ENCODE data around the gene ZNF736.
"Not testable (repeated sequence)": the region's sequence is repeated elsewhere in the genome, so short reads cannot be mapped to it uniquely, and the experiment has no call there.

ZNF736 gene

GRCh38 chr7:64313740-64314491 lies at the start of gene ZNF736:
TSS of gene ZNF736 (plus strand) at chr7:64313961. CDS start at chr7:64314151, 190 bp downstream.
- DNase-seq: peak; percentile 93

DNA sequence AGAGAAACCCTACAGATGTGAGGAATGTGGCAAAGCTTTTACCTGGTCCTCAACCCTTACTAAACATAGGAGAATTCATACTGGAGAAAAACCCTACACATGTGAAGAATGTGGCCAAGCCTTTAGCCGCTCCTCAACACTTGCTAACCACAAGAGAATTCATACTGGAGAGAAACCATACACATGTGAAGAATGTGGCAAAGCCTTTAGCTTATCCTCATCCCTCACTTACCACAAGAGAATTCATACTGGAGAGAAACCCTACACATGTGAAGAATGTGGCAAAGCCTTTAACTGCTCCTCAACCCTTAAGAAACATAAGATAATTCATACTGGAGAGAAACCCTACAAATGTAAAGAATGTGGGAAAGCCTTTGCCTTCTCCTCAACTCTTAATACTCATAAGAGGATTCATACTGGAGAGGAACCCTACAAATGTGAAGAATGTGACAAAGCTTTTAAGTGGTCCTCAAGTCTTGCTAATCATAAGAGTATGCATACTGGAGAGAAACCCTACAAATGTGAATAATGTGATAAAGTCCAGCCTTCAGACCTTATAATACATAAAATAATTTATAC lies 47.3 kb upstream of the ZNF736 start:
- DNase-seq: no peak

DNA sequence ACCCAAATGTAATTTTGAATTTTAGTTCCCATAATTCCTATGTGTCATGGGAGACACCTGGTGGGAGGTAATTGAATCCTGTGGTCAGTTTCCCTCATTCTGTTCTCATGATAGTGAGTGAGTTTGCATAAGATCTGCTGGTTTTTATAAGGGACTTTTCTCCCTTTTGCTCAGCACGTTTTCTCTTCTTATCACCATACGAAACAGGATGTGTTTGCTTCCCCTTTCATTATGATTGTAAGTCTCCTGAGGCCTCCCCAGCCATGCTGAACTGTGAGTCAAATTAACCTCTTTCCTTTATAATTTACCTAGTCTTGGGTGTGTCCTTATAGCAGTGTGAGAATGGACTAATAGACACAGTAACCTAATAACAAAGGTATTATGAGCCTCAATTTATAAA lies 36.1 kb upstream of the ZNF736 start:
- DNase-seq: no peak

DNA sequence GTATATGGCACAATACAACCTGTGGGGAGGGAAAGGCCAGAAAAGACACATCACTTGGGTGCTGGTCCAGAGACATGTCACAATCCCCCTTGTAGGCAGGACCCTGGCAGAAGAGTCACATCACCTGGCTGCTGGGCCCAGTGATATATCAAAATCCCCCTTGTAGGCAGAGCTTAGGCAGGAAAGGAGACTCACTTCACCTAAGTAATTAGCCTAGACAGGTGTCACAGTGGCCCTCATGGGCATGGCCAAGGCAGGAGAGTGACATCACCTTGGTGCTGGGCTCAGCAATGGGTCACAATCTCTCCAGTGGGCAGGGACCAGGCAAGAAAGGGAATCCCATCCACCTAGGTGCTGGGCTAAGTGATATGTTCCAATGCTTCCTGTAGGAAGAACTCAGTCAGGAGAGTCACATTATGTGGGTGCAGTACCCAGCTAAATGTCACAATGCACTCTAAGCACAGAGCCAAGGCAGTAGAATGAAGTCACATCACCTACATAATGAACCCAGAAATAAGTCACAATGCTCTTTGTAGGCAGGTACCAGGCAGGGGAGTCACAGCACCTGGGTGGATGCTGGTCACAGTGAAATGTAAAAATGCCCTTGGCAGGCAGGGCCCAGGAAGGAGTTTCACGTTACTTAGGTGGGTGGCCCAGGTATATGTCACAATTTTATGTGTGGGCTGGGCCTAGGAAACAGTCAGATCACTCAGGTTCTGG lies 18.9 kb upstream of the ZNF736 start:
- DNase-seq: no peak

GRCh38 chr7:64297418-64297817 lies 16.3 kb upstream of the ZNF736 start:
- DNase-seq: not testable (repeated sequence)

DNA sequence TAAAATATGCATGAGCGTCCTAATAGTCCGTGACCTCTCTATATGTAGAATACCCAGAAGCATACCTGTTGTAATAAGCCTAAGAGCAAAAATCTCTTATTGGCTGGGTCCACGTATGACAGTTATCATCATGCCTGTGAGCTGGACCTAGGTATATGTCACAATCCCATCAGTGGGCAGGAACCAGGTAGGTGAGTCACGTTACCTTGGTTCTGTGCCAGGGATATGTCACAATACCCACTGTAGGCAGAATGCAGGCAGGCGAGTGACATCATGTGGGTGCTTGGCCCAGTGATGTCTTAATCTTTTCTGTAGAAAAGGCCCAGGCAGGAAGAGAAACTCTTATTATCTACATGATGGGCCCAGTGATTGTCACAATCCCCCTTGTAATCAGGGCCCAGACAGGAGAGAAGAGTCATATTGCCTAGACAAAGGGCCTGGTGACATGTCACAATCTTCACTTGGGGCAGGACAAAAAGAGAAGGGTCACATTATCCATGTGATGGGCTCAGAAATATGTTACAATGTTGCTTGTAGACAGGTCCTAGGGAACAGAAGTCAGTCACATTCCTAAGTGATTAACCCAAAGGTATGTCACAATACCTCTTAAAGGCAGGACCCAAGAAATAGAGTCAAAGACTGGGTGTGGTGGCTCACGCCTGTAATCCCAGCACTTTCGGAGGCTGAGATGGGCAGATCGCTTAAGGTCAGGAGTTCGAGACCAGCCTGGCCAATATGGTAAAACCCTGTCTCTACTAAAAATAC lies 12.9 kb upstream of the ZNF736 start:
- DNase-seq: no peak

DNA sequence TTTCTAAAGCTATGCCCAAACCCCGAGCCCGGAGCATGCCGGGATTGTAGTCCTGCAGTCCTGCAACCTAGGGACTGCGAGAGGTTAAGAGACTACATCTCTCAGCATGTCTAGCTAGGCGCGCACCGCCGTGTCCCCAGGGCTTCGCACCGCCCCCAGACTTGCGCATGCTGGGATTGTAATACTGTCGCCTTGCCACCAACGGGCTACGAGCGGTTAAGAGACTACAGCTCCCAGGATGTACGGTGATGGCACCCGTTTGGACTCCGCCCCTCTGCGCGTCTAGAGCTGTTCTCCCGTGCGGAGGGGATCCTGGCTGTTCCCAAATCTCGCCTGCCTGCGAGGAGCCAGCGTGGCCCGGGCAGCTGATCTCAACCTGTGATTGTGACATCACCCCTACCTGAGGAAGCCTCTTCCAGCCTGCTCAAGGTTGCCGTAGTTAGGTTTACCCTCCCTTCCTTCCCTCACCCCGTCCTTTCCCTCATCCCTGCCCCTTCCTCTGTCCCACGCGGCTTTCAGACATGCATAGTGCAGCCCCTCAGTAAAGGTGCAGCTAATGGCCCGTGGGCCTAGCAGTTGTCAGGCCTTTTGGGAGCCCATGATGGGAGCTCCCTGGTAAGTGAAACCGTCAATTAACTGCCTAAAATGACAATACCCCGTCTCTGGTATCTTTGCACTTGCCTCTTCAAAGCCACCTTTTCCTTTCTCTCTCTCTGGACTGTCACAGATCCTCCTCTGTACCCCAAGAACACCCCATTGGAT lies 6.3 kb upstream of the ZNF736 start:
- DNase-seq: peak; percentile 93

- DNase-seq: no peak
These were observed 5.8 kb upstream of the ZNF736 start for GRCh38 chr7:64308016-64308270.

DNA sequence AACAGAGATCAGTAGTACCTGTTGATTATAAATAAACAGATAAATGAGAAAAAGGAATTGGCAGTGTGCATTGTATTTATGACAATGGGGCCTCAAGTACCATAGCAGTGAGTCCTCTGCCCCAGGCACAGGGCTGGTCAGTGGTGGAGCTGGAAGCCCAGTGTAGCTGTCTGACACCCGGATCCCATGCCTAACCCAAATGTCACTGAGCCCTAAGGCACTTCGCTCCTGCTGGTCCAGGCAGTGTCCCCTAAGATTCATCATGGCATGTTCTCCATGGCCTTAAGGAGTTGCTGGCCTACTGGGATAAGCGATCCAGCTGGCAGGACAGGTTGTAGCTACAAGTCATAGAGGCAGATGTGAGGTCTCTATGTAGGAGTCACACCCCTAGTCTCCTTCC lies 3.3 kb upstream of the ZNF736 start:
- DNase-seq: no peak

GRCh38 chr7:64312826-64313225 lies 935 bp upstream of the ZNF736 start:
- DNase-seq: no peak

DNA sequence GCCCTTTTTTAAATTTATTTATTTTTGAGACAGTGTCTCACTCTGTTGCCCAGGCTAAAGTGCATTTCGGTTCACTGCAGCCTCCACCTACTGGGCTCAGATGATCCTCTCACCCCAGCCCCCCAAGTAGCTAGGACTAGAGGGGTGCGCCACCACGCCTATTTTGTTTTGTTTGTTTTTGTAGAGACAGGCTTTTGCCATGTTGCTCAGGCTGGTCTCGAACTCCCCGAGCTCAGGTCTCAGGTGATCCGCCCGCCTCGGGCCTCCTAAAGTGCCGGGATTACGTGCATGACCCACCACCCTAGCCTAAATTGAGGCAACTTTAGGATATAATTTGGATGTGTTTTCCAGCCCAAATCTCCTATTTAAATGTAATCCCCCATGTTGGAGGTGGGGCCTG lies 805 bp downstream of the ZNF736 start:
- DNase-seq: no peak

DNA sequence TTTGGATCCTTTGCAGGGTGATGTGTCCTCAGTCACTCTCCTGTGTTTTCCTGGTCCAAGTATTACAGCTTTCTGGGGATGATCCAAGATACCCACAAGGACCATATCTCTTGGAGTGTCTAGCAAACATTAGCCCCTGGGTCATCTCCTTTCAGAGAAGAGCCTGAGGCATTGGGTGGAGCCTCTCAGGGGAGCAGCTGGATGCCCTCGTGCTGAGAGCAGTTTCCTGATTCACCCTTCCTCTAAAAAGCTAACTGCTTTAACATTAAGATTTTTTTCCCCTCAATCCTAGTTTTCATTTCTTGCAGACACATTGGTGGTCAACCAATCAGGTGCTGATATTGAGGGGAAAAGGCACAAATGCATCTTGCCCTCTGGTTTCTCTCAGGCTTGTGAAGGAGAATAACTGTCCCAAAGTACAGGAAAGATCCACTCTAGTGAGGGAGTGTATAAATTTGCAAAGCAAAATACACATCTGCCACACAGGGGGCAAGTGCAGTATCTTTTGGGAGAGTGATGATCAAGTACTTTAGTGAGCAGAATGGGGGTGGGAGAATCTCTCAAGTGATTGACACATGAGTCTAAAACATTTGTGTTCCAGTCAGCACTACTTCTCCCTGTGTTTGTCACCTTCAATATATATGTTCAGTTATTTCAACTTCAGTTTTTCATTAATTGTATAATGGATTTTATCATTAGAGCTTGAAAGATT lies 2.4 kb downstream of the ZNF736 start:
- not testable (repeated sequence) for DNase-seq

DNA sequence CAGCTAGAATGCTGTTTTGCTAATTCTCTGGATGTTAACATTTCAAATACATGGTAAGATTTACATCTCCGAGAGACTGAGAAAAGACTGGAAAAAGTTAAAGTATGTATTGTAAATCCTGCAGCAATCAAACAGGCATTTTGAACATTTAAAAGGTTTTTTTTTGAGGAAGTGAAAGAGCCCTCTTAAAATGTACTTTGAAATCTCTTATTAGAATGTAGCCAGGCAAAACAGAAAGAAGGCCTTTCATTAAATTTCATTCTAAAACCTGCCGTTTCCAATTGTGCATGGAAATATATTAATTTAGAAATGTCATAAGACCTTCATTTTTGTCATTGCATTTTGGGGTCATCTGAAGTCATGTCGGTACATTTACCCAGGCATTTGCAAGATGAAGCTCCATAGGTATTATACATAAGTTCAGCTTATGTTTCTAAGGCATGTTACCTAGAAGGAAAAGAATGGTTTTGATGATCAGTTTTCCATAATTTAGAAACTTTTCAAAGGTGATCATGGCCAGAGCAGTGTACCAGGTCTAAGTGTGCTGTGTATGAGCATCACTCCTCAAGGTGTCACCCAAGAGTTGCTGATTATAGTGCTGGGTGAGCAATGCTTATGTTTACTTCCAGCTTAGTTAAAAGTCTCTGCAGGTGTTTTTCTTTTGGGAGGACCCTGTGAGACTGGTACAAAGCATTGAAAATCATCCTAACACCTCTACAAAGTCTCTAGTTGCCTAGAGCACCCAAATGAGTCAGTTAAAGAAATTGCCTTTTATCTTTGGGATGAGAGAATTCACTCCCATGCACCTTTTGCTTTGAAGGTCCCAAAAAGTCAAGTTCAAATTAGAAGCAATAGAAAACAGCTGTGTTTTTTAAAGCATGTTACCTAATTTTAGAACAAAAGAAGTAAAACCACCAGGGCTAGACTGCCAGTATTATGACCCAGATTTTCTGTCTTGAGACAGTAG lies 7.1 kb downstream of the ZNF736 start:
- no peak for DNase-seq

- DNase-seq: not testable (repeated sequence)
These were observed 10.4 kb downstream of the ZNF736 start for GRCh38 chr7:64324166-64324565.

GRCh38 chr7:64348713-64349210 lies 35.0 kb downstream of the ZNF736 start:
- DNase-seq: not testable (repeated sequence)

- DNase-seq: no peak
These were observed 45.8 kb downstream of the ZNF736 start for GRCh38 chr7:64359543-64359942.

- DNase-seq: no peak
These were observed 57.4 kb downstream of the ZNF736 start for GRCh38 chr7:64371116-64371515.

- no peak for DNase-seq
These were observed 59.3 kb downstream of the ZNF736 start for GRCh38 chr7:64373017-64373416.

GRCh38 chr7:64400401-64400800 lies 86.6 kb downstream of the ZNF736 start:
- DNase-seq: no peak

Measured in DMS79 (cell line).